Activated CD4-positive, alpha-beta T cell treated with anti-CD3 and anti-CD28 coated beads for 48 hours (primary cell): ENCODE data around the gene TMC3.
"Not testable (repeated sequence)": the region's sequence is repeated elsewhere in the genome, so short reads cannot be mapped to it uniquely, and the experiment has no call there.

Experiments
- DNase-seq: peaks from one replicate; pipeline ENCODE4 v3.0.0-alpha.2; 2020

TMC3 gene

DNA sequence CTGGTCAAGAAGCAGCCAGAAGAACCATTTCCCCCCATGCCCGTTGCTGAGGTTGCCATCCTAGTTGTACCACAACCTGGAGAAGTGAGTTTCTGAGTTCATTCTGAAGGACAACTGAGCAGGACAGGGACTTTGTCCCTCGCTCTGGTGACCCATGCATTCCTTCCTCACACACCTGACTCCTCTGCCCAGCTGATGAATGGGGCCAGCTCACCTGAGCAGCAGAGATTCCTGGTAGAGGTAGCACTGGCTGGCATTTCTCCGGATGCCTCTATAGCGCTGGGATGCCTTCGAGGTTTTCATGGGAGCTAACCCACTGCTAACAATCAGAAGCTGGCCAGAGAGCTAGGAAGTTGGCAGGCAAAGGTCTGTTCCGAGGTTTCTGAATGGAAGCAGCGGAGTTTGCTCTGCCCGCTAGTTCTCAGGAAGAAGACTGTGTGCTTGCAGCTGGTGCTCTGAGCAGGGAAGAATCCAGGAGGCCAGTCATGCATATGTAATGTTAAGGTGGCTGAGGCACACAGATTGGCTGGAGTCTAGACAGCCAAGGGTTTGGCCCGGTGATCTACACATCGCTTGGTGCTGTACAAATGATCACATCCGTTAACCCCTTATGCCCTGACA, at the start of gene TMC3:
TMC3 (minus strand) TSS at position 439 of the 621 bp plus-strand sequence; CDS start at position 303, 136 bp downstream.
- no peak for DNase-seq

DNA sequence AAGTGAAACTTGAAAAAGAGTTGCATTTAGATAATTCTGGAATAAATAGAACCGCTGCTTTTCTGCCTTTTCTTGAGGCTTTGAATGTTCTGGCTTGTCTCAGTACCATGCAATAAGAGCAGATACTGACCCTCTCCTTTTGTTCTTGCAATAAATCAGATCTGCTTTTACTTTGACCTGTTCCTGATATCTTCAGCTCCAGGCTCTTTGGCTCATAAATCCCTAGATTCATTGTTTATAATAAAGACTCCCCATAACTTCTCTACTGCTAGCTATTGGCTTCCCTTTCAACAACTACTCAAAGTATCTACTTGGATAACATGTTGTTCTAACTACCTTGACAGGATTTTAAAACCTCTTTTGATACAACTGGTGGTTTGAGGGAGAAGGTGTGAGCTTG, 47.4 kb upstream of the TMC3 start:
- no peak for DNase-seq

DNA sequence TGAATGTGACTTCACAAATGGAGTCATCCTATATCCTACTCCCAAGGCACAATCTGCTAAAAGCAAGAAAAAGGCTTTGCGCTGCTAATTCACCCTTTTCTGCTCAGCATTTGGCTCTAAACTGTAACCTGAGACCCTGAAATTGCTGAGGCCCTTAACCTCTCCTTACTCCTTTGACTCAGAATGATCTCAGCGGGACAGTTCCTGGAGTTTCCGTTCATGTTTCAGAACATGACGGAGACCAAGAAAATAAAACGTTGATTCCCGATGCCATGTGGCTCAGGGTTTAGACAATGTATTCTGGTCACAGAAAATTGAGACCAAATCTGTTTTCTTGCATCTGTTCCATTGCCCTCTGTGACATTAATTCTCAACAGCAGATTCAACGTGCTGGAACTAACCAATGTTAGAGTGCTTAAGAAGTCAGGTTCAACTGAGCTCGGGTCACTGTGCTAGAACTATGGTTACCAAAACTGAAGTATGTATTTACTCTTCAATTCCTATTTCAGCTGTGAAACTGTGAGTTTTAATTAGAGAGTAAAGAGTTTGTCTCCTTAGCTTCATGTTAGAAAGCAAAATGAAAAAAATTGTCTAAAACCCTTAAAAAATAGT, 45.4 kb upstream of the TMC3 start:
- no peak for DNase-seq

DNA sequence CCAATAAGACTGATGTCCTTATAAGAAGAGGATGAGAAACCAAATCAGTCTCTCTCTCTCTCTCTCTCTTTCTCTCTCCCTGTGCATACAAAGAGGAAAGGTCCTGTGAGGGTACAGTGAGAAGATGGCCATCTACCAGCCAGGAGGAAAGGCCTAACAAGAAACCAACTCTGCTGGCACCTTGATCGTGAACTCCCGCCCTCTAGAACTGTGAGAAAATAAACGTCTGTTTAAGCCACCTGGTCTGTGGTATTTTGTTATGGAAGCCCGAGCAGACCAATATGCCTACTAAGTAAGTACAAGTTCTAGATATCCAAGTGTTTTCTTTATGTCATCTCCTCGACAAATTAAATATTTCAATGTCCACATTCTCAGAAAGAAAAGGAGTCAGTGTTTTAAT, 44.9 kb upstream of the TMC3 start:
- DNase-seq = no peak

DNA sequence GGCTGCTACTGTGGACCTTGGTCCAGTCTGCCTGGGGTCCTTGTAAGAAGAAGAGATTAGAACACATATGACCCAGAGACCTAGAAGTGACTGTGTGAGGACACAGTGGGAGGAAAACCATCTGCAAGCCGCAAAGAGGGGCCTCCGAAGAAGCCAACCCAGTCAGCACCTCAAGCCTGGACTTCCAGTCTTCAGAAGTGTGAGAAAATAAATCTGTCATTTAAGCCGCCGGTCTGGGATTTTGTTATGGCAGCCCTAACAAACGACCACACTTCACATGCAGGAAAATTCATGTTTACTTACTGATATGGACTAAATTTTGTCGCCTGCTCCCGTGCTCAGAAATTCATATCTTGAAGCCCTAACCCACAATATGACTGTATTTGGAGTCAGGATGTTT, 44.4 kb upstream of the TMC3 start:
- DNase-seq = no peak

DNA sequence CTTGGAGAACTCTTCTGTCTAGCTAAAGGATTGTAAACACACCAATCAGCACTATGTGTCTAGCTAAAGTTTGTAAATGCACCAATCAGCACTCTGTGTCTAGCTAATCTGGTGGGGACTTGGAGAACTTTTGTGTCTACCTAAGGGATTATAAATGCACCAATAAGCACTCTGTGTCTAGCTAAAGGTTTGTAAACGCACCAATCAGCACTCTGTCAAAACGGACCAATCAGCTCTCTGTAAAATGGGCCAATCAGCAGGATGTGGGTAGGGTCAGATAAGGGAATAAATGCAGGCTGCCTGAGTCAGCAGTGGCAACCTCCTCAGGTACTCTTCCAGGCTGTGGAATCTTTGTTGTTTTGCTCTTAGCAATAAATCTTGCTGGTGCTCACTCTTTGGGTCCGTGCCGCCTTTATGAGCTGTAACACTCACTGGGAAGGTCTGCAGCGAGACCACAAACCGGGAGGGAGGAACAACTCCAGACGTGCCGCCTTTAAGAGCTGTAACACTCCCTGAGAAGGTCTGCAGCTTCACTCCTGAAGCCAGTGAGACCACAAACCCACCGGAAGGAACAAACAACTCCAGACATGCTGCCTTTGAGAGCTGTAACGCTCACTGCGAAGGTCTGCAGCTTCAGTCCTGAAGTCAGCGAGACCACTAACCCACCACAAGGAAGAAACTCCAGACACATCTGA, 40.4 kb upstream of the TMC3 start:
- DNase-seq = not testable (repeated sequence)

DNA sequence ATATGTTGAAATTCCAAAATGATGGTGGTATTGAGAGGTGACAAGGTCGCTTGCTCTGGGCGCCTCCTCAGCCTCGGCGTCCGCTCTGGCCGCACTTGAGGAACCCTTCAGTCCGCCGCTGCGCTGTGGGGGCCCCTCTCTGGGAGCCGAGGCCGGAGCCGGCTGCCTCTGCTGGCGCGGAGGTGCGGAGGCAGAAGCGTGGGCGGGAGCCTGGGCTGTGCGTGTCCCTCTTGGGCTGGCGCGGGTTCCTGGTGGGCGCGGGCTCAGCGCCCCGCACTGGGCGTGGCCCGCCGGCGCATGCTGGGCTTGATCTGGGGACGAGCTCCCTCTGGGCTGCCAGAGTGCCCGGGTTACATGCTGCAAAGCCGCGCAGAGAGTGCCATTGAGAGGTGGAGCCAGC, 39.8 kb upstream of the TMC3 start:
- no peak for DNase-seq

DNA sequence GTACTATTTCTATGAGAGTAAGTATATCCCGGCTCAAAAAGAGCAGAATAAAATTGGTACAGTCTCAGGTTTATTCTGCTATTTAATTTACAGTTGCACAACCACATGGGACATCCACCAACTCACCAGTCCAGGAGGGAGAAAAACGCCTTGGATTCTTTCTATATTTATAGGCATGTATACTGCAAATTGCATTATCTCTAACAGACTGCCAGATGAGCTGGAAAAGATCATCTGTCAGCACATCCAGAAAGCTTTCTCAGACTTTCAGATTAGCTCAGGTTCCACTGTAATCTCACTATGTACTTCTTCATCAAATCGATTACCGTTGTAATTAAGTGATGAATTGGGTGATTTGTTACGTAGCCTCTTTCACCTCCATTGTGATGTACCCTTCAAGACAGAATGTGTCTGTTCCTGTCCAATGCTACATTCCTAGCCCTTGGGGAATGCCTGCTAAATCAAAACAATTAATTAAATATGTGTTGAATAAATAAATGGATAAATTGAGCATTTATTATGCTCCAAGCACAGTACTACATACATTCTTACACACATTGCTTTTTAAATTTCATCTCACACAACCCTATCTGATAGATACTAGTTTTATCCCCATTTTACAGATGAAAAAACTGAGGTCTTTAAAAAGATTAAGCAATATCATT, 38.1 kb upstream of the TMC3 start:
- DNase-seq = no peak

DNA sequence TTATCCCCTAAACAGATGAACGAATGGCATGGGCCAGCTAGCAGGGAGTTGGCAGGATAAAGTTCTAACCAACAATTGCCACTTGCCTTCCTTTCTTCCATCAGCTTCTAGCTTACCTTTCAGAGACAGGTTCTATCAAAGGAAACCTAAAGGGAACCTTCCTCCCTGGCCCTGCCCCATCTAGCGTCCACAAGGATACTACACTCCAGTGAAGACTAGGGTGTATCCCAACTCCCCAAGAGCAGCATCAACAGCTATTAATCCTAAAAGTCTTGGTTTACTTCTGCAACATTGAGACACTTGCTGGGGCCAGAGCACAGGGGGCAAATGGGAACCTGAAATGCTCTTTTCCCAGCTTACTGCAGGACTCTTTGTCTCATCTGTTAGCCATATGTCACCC, 37.0 kb upstream of the TMC3 start:
- no peak for DNase-seq

DNA sequence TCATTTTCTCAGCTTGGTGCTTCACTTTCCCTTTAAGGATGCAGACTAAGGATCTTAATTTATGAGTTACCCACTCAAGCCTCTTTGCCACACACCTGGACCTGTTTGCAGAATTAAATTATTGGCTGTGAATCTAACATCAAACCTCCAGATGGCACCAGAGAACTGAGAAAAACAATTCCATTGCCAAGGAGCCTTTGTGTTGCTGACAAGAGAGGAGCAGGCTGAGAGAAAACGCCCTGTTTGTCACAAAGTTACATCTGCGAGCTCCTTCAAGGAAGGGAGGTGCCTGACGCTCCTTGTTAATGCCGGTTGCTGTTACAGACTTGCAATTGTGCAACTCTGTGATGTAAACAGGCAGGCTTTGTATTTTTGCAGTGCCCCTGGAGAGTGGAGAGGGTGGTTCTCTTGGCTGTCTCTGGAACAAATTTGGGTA, 36.3 kb upstream of the TMC3 start:
- peak; percentile 9 for DNase-seq

DNA sequence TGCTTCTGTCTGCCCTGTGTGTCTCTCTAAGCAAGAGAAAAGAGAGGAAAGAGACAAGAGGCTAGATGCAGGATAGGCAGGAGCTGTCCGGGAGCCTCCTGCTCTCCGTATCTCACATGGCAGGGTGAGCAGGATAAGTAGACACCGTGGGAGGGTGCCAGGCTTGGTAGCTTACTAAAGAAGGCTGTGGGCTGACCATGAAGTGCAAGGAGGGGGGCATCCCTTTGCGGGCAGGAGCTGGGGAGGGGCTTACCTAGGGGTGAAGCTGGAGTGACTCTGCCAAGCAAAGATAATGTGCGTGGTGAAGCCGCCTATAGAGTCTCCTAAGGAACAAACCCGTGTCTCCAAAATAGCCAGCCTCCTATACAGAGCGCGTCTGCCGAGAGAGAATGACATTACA, 33.7 kb upstream of the TMC3 start:
- no peak for DNase-seq

DNA sequence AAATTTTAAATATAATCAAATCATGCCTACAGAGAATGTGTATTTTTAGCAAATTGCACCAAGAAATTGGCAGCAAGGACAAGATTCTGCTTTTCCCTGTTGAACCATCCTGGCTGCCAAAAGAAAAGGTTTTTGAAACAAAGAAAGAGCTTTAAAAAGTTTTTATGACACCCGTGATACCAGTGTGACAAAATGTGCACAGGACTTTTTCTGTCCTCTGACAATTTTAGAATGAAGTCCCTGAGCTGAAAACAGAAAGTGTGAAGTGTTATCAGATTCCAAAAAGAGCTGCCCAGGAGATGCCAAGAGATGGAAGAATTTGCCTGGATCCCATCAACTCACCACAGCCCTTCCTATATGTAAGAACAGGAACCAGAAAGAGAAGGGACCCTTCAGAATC, 33.2 kb upstream of the TMC3 start:
- DNase-seq = no peak

DNA sequence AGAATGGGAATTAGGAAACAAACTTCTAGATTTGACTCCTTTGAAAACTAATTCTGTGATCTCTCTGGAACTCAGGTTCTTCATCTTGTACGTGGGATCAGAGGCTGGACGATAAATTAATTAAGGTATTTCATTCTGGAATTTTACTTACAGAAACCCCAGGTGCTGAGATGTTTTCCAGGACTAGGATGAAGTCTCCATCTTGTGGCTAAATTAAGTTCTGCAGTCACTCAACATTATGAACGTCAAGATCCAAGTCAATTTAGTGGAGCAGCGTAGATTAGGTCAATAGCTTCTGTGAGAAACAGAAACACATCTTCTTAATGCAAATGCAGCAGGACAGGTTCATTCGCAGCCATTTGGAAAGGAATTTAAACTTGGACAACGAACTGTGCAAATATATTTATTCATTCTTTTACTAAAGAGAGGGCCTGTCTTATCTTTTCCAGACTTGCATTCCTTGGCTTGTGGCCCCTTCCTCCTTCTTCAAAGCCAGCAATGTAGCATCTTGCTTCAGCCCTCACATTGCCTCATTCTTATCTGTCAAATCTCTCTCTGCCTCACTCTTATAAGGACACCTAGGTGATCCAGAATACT, 26.7 kb upstream of the TMC3 start:
- DNase-seq = no peak

DNA sequence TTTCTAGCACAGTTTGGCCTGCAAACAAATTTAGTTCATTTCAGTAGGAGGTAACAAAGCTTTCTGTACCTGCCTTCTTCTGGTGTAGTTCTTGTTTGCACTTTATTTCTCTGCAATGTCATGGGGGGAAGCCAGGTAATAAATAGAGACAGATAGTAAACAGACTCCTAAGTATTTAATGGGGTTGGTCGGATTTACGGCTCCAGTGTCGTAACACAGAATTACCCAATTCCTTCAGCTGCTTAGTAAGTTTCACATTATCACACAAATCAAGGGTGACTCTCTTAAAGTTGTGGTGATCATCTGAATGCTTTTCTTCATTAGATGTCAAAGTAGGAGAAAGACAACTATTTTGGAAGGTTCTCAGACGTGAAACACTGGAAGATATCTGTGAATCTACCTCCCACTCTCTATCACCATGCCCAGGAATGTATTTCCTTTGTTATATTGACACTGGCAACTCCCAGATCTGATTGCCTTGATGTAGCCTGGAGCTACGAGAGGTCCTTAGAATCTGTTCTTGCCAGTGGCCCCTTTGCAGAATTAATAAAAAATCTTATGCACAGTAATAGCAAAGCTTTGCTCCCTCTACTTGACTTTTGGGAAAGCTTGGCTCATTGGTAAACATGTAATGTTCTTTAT, 25.0 kb upstream of the TMC3 start:
- no peak for DNase-seq

DNA sequence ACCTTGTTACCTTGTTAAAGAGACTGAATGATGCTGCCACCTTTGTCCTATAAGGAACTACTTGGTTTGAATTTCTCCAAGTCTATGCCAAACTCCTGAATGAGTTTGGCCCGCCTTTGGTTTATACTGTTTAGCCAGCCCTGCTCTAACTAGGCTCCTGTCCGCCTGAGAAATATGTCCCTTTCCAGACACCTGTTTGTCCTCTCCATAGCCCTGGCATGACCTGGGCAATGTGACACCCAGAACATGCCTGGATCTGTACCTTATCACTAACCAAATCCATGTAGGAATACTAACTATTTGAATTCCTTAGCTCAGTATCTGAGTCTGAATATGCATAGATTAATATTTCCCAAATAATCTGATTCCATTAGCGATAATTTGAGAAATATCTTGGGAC, 24.4 kb upstream of the TMC3 start:
- no peak for DNase-seq

DNA sequence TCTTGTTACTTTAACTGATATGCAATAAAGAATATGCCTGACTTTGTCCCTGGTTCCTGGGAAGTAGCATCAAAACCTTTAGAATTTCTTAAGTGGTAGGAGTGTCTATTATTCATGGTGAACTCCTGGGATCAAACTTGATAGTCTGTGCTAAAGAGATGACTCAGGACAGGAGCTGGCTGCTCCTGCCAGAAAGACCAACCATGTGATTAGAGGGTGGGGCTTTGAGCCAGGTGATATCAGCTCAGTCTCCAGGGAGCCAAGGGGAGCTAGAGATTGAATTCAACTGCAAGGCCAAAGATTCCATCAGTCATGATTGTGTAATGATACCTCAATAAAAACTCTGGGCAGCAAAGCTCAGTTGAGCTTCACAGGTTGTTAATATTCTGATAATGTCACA, 20.6 kb upstream of the TMC3 start:
- DNase-seq = no peak

DNA sequence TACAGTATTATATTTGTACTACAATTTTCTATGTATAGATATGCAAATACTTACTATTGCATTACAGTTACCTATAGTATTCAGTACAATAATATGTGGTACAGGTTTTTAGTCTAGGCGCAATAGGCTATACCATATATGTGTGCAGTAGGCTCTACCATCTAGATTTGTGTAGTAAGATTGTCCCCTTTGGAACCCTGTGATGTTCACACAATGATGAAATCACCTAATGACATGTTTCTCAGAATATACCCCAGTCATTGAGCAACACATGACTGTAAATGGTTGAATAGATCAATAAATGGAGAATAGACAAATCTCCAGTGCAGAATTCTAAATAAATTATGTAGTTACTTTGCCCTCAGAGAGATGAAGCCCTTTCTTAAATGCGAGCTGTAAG, 17.6 kb upstream of the TMC3 start:
- no peak for DNase-seq

DNA sequence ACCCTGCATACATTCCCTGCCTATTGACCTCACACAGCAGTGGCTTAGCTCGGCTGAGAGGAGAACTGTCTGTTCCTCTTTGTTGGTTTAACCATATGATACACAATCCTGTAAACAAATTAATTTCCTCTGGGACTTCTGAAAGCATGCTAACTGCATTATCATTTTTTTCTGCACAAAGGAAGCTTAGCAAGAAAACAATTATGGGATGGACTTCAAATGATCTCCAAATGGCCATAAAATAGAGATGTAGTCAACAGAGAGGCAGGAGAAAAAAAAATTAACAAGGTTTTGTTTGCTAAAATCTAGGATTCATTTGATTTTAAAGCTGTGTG, 14.4 kb upstream of the TMC3 start:
- no peak for DNase-seq

DNA sequence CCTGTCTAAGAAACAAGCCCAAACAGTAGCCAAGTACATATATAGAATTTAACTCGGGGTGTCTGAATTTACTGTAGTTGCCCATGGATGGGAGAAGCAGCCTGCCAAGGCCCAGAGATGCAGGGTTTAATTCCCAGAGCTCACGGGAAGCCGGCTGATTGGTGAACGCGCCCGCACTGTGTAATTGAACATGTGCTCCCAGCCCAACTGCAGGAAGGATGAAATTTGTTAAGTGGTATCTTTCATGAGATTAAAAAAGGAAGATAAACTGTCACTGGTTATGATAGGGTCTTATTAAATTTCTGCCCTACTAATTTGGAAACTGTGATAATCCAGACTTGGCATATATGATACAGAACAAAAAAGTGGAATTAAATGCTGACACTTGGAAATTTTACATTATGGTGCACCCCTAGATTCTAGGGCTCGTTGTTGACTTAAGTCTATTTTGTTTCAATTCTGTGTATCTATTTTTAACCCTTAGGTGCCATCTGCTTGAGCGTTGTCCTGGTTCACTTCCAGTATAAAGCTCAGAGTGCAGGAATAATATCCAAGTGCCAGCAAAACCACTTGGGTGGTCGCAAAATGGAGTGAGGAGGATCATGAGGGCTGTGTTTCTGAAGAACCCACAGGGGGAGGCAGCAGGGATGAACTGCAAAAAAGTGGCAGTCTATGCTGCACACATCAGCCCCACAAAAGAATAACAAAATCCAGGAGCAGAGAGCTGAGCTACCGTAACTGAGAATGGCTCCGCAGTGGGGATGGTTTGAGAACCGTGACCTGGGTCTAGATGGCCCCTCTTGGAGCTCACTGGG, 13.8 kb upstream of the TMC3 start:
- no peak for DNase-seq

DNA sequence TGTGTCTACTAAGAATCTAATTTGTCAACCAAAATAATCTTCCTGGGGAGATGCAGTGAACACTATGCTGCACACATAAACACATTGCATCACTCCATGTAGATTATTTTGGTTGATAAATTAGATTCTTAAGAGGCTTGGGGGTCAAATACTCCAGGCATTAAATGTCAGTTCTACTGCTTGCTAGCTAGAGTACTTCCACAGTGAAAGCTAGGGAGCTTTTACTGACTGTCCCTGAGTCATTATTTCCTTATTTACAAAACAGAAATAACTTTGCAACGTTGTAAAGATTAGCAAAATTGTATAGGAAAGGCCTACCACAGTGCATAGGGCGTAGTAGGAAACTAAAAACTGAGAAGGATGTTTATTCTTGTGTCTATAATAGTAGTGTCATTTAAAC, 12.9 kb upstream of the TMC3 start:
- DNase-seq = no peak

DNA sequence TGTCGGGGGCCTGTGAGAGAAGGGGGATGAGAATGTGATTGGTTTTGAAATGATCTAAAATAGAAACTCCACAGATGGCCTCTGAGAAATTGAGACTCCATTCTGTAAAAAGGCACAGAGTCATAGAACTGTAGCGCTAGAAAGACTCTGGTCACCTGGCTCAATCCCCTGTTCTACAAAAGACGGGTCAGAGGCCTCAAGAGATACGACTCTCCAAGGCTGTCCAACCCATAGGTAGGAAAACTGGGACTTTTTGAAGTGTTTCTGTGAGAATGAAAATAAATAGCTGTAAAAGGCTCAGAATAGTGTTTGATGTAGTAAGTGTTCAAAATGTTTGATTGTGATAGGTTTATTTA, 11.7 kb upstream of the TMC3 start:
- DNase-seq = no peak
